ENCODE measurements around the gene CRYL1.

DNA sequence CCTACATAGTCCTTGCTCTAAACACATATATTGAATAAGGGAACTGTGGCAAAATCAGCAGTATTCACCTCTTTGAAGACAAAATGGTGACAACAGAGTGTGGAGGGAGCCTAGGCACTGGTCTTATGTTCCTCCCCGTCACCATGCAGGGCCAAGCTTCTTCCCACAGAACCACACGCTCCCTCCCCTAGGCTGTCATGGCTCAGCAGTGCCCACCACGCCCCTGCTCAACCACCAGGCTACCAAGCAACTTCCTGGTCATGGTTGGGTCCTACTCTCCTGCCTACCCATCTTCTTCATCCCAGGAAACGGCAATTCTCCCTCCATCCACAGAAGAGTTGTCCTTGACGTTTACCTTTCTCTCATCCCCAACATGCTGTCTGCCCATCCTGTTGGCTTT is 126.1 kb downstream of the CRYL1 start:
- TF ChIP-seq ZBTB7A (IDR thresholded peaks at IDR 0.05; ENCODE audit: low read depth): no peak
- TF ChIP-seq TAF1 (IDR thresholded peaks at IDR 0.05; ENCODE audit: low read depth): no peak
- TF ChIP-seq MAX (IDR thresholded peaks at IDR 0.05): no peak
- TF ChIP-seq, protein P1, sequence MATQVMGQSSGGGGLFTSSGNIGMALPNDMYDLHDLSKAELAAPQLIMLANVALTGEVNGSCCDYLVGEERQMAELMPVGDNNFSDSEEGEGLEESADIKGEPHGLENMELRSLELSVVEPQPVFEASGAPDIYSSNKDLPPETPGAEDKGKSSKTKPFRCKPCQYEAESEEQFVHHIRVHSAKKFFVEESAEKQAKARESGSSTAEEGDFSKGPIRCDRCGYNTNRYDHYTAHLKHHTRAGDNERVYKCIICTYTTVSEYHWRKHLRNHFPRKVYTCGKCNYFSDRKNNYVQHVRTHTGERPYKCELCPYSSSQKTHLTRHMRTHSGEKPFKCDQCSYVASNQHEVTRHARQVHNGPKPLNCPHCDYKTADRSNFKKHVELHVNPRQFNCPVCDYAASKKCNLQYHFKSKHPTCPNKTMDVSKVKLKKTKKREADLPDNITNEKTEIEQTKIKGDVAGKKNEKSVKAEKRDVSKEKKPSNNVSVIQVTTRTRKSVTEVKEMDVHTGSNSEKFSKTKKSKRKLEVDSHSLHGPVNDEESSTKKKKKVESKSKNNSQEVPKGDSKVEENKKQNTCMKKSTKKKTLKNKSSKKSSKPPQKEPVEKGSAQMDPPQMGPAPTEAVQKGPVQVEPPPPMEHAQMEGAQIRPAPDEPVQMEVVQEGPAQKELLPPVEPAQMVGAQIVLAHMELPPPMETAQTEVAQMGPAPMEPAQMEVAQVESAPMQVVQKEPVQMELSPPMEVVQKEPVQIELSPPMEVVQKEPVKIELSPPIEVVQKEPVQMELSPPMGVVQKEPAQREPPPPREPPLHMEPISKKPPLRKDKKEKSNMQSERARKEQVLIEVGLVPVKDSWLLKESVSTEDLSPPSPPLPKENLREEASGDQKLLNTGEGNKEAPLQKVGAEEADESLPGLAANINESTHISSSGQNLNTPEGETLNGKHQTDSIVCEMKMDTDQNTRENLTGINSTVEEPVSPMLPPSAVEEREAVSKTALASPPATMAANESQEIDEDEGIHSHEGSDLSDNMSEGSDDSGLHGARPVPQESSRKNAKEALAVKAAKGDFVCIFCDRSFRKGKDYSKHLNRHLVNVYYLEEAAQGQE (IDR thresholded peaks at IDR 0.05; ENCODE audit: low read depth): no peak
- TF ChIP-seq USF1 (IDR thresholded peaks at IDR 0.05): no peak
- TF ChIP-seq EP300 (IDR thresholded peaks at IDR 0.05; ENCODE audit: borderline replicate concordance): no peak
- TF ChIP-seq YY1 (IDR thresholded peaks at IDR 0.05; ENCODE audit: low read depth): no peak
- TF ChIP-seq CREB1 (IDR thresholded peaks at IDR 0.05; ENCODE audit: low read depth): no peak
- TF ChIP-seq FOXM1 (IDR thresholded peaks at IDR 0.05; ENCODE audit: borderline replicate concordance, low read depth): no peak
- TF ChIP-seq RAD21 (IDR thresholded peaks at IDR 0.05; ENCODE audit: low read depth): no peak
- TF ChIP-seq TEAD4 (IDR thresholded peaks at IDR 0.05): no peak
- TF ChIP-seq CEBPB (IDR thresholded peaks at IDR 0.05): no peak
